GM21367 (cell line): ENCODE data around the gene HTR1D.

Experiments
- ATAC-seq: cut with Tn5 transposase; IDR thresholded peaks from one replicate; pipeline ENCODE4 v1.9.1; 2021; ENCODE audit not compliant: unreplicated experiment

HTR1D gene

DNA sequence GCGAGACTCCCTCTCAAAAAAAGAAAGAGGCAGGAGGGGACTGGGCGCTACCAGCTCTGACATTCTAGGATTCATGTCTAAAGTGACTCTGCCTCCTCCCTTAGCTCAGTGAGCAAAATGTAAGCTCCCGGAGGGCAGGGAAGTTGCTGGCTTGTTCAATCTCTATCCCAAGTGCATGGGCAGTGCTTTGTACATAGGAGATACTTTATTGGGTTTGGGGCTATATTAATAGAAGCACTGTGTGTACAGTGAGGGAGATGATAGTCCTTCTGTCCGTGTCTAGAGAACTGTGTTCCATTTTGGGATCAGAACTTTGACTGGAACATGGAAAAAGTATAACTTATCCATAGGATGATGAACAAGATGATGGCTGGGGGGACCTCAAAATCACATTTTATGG is 31.9 kb downstream of the HTR1D start:
- ATAC-seq = no peak

DNA sequence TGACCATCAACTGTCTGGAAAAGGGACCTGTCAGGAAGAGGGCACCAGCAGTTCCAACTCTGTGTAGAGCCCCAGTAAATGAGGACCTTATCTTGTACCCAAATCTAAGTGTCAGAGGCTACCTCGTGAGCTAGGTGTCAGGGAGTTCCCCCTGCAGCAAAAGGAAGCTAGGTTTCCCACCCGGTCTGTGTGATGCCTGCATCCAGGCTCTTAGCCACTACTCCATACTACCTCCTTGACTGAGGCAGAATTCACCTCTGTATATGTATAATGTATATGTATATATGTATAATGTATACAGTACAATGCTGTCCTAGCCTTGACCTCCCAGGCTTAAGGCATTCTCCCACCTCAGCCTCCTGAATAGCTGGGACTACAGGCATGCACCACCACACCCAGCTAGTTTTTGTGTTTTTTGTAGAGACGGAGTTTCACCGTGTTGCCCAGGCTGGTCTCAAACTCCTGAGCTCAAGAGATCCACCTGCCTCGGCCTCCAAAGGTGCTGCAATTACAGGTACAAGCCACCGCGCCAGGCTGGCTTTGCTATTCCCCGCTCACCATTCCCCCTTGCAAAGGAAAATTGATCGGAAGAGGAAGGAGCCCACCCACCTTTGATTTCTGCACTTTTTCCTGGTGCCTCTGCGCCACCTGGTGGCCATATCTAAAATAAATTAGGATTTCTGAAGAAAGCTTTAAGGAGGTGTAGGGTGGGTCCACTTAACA is 32.9 kb downstream of the HTR1D start:
- no peak for ATAC-seq

DNA sequence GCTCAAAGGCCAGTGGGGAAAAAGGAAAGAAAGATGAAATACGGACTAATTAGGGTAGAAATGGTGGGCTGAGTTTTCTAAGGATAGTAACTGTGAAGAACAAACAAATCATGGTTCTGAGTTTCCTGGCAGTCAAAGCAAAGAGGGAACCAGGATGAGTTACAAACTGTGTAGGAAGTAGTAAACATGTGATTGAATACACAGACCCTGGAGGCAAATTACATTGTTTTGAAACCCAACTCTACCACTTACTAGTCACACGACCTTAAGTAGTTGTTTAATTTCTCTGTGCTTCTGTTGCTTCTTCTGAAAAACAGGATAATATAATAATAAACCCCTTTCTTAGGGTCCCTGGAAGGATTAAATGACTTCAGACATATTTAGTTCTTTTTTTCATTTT is 37.4 kb downstream of the HTR1D start:
- no peak for ATAC-seq

DNA sequence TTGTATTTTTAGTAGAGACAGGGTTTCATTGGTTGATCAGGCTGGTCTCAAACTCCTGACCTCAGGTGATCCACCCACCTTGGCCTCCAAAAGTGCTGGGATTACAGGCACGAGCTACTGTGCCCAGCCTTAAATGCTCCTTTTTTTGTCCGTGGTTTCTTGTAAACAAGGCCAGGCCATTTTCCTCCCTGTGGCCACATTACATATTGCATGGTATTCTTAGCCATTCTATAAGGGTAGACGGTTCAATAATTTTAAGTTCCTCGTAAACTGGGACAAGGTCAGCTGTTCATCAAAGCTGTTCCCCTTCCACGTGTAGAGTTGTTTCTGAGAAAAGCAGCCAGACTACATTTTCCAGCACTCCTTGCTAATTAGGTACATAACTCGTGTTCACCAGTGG is 38.4 kb downstream of the HTR1D start:
- no peak for ATAC-seq

DNA sequence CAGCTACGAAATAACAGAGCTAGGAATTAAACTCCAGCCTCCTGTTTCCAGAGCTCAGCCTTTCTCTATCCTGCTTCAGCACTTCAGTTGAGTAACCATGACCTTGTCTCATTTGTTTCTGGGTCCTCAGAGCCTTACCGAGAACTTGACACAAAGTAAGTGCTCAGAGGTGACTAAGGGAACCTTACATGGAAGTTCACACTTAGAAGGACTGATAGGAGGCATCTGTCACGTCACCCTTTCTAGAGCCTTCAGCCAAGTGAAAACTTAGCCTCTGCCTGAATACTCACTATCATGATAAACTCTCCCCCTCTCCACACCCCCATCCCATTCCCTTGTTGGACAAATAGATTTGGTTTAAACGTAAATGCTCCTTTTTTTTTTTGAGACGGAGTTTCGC is 38.9 kb downstream of the HTR1D start:
- ATAC-seq = no peak

DNA sequence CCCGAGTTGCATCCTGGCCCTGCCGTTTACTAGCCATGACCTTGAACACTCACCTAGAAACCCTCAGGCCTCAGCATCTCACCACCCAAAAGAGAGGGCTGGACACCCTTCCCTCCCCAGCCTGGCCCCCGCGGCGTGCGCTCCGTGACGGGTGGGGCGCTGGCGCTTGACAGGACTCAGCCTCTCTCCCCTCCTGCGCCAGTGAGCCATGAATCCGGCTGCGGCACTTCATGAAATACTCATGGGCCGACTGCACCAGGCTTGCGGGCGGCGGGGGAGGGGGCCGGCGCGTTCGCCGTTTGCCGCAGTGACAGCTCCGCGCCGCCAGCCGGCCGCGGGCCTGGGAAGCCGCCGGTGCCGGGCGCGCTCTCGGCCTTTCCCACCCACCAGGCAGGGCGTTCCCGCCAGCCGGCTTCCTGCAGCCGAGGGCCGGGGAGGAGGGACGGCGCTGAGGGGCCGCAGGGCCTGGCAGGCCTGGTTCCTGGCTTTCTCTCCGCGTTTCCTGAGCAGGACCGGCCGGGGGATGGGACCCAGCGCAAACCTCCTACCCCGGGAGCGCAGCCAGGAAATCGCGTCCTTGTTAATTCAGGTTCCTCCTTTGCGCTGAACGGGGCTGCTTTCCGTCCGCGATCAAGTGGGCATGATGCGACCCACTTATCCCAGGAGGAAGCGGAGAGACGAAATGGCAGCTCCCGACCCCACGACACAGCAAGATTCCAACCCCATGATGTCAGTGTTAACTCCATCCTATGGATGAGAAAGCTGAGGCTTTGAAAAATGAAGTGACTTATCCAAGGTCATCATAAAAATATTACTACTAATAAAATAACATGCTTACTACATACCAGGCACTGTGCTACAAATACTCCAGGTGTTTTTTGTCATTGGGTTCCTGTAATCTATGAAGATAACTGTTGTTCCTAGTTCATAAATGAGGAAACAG is 39.6 kb downstream of the HTR1D start:
- ATAC-seq = no peak

DNA sequence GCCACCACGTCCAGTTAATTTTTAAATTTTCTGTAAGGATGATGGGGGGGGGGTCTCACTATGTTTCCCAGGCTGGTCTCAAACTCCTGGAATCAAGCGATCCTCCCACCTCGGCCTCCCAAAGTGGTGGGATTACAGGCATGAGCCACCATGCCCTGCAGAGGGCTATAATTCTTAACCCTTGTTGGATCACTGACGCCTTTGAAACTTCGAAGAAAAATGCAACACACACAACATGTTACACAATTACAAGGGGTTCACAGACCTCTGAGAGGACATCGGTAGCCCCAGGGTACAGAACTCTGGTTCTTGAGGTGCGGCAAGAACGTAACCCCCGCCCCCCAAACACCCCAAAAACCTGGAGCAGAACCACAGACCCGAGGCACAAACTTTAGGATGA is 40.3 kb downstream of the HTR1D start:
- ATAC-seq = no peak

DNA sequence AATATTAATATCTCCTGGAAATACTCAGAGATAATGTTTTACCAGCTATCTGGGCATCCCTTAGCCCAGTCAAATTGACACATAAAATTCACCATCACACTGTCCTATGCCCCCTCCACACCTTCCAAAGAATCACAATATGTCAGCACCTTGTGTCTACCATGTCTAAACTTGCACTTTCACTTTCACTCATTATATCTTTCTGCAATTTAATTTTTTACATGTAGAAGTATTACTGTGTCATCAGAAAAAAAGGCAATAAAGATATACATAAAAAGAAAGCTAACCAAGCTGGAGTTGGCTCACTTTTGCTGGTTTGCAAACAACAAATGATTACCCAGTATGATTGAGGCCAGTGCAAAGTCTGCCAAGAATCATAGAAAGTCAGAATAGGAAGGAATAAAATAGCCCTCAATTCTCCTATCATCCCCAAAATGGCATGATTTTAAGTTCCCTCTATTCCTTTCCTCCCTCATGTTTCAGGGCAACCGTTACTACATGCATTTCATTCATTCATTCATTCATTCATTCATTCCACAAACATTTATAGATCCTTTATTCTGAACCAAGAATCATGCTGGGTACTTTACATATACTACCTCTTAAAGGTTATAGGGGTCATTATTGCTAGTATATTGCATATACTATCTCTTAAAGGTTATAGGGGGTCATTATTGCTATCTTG is 42.7 kb downstream of the HTR1D start:
- no peak for ATAC-seq

DNA sequence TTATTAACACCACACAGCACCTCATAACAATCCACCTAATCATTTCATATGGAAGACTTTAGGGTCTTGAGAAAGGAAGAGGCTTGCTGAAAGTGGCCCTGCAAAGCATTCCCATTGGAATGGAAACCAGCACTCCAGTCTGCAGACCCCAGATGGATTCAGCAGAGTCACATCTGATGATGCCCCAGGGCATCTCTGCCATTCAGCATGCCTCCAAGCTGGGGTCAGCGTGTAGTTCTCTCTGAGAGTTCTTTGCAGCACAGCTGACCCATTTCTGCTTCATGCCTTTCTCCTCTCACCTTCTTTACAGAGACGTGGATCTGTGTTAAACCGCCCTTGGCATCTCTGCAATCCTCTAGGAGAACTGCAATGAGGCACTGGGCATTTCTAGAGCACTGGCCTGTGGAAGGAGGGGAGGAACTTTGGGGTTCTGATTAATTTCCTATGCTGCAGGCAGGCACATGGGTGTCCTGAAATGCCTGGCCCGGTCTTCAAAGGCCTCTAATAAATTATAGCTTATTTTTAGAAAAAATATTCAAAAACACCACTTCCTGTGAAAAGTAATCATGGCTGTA is 46.0 kb downstream of the HTR1D start:
- ATAC-seq = no peak

DNA sequence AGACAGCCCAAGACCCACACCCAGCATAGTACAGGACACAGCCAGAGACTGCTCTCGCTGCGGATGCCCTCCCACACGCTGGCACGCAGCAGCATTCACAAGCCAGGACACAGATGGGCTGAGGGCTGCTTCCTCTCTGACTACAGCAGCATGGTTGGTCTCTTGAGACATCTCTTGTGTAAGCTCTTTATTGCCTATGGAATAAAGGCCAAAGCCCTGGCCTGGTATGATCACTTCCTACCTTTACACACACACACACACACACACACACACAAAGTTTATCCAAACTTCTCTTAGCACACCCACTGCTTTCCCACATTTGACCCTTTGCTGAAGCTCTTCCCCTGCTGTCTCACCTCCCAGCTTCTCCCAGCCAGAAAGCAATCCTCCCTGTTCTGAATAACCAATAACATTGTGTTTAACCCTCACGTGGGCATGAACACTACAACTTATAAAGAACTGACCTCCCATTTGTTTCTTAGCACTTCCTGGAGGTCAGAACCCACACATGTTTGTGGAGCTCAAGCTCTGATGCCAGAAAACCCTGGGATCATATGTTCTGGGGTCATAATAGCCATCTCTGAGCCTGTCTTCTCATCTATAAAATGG is 47.5 kb downstream of the HTR1D start:
- ATAC-seq = no peak

DNA sequence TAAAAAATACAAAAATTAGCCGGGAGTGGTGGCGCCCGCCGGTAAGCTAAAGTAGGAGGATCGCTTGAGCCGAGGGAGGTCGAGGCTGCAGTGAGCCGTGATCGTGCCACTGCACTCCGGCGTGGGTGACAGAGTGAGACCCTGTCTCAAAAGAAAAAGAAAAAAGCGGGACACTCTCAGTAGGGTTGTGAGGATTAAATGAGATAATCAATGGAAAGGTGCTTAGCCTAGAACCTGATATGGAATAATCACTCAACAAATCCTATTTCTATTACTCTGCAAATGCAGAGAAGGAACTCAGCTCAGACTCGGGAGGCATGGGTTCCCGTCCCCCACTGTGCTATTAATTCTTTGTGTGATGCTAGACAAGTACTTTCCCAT is 48.1 kb downstream of the HTR1D start:
- no peak for ATAC-seq

DNA sequence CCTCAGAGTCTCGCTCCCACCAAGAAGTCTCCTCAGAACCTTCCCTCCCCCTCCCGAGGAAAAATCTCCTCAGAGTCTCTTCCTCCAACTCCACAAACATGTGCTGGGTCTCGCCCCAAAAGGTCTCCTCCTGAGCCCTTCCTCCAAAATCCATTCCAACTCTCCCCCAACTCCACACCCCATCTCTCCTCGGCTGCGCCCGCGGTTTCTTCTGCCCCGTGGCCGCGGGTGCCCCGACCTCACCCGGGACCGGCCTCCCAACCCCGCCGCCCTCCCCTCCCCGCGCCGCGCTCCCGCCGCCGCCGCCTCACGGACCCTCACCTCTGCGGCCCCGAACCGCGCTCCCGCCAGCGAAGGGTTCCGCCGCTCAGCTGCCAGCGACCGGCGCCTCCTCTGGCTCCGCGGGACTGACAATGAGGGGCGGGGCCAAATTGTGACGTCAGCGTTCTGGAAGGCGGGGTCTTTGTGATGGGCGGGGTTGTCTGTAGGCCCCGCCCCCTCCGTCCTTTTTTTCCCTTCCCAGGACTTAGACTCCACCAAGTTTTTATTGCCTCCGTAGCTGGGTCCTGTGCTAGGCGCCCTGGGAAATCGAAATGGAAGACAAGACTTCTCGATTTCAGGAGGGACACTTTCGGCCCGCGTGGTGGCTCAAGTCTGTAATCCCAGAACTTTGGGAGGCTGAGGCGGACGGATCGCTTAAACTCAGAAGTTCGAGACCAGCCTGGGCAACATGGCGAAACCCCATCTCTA is 48.7 kb downstream of the HTR1D start, which contains the start of gene LUZP1:
Gene LUZP1, minus strand, starts transcription at position 412 of the 750 bp plus-strand sequence.
- ATAC-seq = peak; percentile 49

DNA sequence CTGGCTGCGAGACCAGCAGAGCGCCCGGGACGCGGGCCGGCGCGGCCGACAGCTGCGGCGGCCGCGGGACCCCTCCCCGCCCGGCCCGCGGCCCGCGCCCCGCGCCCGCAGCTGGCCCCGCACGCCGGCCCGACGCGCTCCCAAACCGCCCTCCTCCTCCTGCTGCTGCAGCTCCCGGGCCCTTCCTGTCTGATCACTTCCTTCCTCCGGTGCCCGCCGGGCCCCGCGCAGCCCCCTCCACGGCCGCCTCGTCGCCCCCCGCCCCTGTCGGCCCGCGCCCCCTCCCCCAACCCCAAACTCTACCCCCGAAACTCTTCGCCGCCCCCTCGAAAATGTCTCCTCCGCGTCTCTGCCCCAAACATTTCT is 49.2 kb downstream of the HTR1D start:
- ATAC-seq = no peak

DNA sequence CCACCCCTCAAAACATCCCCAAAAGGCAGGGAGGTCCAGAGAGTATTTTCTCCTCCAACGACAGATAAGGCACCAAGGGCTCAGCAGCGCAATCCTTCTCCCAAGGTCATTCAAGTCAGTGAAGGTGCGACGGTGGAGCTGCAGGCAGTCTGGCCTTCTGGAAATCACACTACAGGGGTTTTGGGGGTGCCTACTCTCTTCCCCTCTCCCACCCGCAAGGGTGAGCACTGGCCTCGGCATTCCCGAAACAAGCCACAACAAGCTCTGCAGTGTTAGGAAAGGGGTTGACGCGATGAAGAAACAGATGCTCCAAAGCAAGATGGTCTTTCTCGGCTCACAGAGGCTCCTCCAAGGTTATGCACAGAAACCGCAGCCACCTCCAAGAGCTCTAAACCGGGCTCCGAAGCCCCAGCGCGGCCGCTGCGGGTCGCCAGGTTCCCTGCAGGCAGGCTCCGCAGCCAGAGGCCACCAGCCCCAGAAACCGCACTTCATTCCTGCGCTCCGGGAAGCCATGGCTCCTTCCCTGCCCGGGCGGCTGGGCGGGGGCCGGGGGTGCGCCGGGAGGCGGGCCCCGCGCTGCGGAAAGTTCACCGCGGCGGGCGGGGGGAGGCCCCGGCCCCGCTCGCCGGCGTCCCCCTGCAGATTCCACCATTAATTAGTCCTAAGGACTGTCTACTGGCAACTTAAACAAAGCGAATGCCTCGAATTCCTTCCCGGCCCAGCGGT is 49.8 kb downstream of the HTR1D start:
- no peak for ATAC-seq

DNA sequence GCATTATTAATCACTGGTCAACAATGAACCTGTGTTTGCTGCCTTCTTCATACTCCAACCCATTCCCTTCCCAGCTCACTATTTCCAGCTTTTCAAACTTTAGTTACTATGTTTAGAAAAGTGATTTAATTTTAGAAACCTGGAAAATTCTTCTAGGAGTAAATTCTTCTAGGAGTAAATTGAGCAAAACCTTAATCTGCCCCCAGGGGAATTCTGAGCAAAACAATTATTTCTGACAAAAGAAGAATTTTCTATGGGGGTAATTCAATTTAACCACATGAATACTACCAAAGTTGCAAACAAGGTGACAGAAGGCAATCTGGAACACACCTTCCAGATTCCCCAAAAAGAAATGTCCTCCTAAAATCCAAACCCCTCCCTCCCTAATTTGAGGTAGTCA is 50.4 kb downstream of the HTR1D start:
- no peak for ATAC-seq

DNA sequence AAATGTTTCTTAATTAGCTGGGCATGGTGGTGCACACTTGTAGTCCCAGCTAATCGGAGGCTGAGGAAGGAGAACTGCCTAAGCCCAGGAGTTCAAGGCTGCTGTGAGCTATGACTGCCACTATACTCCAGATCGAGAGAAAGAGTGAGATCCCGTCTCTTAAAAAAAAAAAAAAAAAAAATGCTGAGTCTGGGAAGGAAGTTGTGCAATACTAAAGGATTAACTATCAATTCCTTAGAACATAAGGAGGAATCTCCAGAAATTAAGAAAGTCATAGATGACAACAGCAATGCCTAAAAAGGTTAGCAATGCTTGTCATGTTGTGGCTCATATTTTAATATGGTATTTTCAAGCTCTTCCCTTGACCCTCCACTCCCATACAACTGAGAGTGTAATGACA is 53.9 kb downstream of the HTR1D start:
- no peak for ATAC-seq

DNA sequence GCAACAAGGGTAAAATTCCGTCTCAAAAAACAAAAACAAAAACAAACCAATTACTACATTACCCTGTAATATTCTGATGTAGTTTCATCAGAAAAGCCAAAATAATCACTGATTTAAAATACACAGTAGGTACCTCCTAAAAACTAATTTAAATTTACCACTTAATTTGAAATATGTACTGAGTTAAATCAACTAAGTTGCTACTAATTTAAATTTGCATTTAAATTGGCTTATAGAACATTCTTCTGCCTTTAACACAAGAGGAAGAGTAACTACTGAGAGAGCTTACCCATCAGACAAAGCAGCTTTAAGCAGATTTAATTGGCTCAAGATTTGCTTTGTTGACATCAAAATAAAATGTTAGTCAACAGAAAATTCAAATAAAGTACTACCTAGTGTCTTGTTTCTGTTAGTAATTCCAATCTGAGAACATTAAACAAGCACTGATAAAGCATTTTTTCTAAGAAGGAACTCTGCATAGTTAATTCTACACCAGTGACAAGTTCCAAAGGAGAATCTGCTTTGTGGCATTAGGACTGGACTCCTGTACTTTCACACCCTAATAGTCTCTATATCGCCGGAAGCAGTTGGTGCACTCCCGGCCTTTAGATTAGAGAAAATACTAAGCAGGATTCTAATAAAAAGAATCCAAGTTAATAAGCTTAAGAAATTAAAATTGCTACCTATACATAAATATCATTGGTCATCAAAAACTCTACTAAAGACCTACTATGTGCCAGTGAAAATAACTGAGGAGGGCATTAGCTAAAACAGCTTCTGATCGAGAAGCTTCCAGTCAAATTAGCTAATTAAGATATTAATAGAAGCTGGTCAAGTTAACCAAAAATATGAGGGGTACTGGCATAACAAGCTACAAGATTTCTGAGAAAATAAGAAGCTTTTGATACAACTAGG is 57.1 kb downstream of the HTR1D start:
- ATAC-seq = no peak

DNA sequence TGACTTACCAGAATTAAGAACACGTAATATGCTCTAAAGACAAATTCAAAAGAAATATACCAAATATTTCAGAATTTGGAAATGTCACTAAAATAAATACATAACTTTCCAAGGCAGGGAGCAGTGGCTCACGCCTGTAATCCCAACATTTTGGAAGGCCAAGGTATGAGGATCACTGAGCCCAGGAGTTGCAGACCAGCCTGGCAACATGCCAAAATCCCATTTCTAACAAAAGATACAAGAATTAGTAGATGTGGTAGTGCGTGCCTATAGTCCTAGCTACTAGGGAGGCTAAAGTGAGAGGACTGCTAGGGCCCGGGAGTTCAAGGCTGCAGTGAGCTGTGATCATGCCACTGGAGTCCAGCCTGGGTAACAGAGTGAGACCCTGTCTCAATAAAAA is 60.4 kb downstream of the HTR1D start:
- ATAC-seq = no peak
